C4-2B (cell line): Measurements from ENCODE around the gene SNRPD1.

Experiments used
- CTCF ChIP-seq: fragments of 450-650 bp; conservative IDR thresholded peaks from 2 replicates; pipeline ENCODE4 v1.5.1; 2017; ENCODE audit warnings: mild to moderate bottlenecking
- ZFX ChIP-seq: fragments of 450-650 bp; IDR thresholded peaks from 2 replicates; pipeline ENCODE4 v1.6.1; 2017

DNA sequence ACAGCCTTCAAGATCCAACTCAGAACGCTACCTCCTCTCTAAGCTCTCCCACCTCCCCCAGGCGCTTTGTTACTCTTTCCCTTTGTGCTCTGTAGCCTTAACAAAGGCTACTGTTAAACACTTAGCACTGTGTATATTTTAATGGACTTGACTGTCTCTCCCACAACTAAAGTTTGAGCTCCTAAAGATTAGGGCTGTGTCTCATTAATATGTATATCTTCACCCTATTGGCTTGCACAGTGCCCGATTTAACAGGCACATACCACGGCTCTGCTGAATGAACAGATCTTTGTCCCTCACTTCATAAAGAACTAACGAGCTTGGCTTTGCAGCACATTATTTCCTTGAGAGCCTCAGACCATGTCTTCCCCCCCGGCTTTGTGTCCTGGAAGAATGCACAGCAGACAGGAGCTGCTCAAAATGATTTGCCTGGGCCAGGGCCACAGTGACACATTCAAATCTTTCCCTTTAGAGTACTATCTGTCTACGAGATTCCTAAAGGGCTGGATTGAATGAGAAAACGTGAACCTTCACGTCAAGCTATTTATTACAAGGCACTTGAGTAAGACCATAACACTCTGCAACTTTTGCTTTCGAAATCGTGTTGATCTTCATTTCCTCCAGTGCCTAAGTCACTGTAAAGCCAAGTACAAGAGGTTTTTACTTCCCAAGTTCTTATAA, 70.4 kb downstream of the SNRPD1 start:
- TF ChIP-seq CTCF (no peak), ZFX (no peak)
